Trophoblast cell (in vitro differentiated cells and primary cell): Measurements from ENCODE around the gene SLC35F1.

ENCODE experiments used
- DNase-seq, 2 donors: peaks; one replicate each; pipeline ENCODE4 v3.0.0-alpha.2; 2016
- H2AFZ ChIP-seq: 2 replicates; pipeline ENCODE4 v1.6.1; 2013; ENCODE audit warnings: low read length, moderate library complexity, mild to moderate bottlenecking; ENCODE audit not compliant: insufficient read depth, poor library complexity
- H2AK5ac ChIP-seq: 2 replicates; pipeline ENCODE4 v1.6.1; 2013; ENCODE audit warnings: mild to moderate bottlenecking, low read length
- H2BK120ac ChIP-seq: 2 replicates; pipeline ENCODE4 v1.6.1; 2013; ENCODE audit warnings: low read length, mild to moderate bottlenecking, moderate library complexity; ENCODE audit not compliant: insufficient read depth, poor library complexity
- H2BK12ac ChIP-seq: 2 replicates; pipeline ENCODE4 v1.6.1; 2013; ENCODE audit warnings: mild to moderate bottlenecking, low read length, moderate library complexity
- H2BK5ac ChIP-seq: 2 replicates; pipeline ENCODE4 v1.6.1; 2013; ENCODE audit warnings: low read length, low read depth, moderate library complexity, mild to moderate bottlenecking; ENCODE audit not compliant: poor library complexity
- H3K14ac ChIP-seq: 2 replicates; pipeline ENCODE4 v1.6.1; 2013; ENCODE audit warnings: mild to moderate bottlenecking, low read length
- H3K18ac ChIP-seq: 2 replicates; pipeline ENCODE4 v1.6.1; 2013; ENCODE audit warnings: mild to moderate bottlenecking, low read length
- H3K23ac ChIP-seq: 2 replicates; pipeline ENCODE4 v1.6.1; 2013; ENCODE audit warnings: low read length
- H3K27ac ChIP-seq: 2 replicates; pipeline ENCODE4 v1.5.1; 2013; ENCODE audit warnings: low read depth, mild to moderate bottlenecking, inconsistent platforms, low read length, moderate library complexity
- H3K27me3 ChIP-seq: 2 replicates; pipeline ENCODE4 v1.6.1; 2013; ENCODE audit warnings: inconsistent platforms, mild to moderate bottlenecking, low read length, moderate library complexity; ENCODE audit not compliant: insufficient read depth
- H3K36me3 ChIP-seq, 2 experiments: 1 replicate in 1 of 2; 2 replicates in 1 of 2; pipeline ENCODE4 v1.6.1; 2013; ENCODE audit warnings: low read length in 2 of 2, mild to moderate bottlenecking in 2 of 2, moderate library complexity in 1 of 2; ENCODE audit not compliant: insufficient read depth in 2 of 2, control insufficient read depth in 1 of 2
- H3K4ac ChIP-seq: 2 replicates; pipeline ENCODE4 v1.6.1; 2013; ENCODE audit warnings: low read depth, mild to moderate bottlenecking, low read length, moderate library complexity
- H3K4me1 ChIP-seq, 2 experiments: 1 replicate in 1 of 2; 2 replicates in 1 of 2; pipeline ENCODE4 v1.6.1; 2013; ENCODE audit warnings: low read length in 2 of 2, mild to moderate bottlenecking in 2 of 2, moderate library complexity in 1 of 2; ENCODE audit not compliant: insufficient read depth in 2 of 2, control insufficient read depth in 1 of 2
- H3K4me2 ChIP-seq: 2 replicates; pipeline ENCODE4 v1.6.1; 2013; ENCODE audit warnings: inconsistent platforms, mild to moderate bottlenecking, low read length, moderate library complexity
- H3K4me3 ChIP-seq: 2 replicates; pipeline ENCODE4 v1.5.1; 2013; ENCODE audit warnings: mild to moderate bottlenecking, low read depth, low read length, inconsistent platforms
- H3K79me1 ChIP-seq: one replicate; pipeline ENCODE4 v1.6.1; 2013; ENCODE audit warnings: low read length
- H3K79me2 ChIP-seq: 2 replicates; pipeline ENCODE4 v1.6.1; 2013; ENCODE audit warnings: low read length, mild to moderate bottlenecking; ENCODE audit not compliant: control insufficient read depth, insufficient read depth, poor library complexity
- H3K9ac ChIP-seq: 2 replicates; pipeline ENCODE4 v1.6.1; 2013; ENCODE audit warnings: mild to moderate bottlenecking, low read length
- H3K9me3 ChIP-seq: 2 replicates; pipeline ENCODE4 v1.6.1; 2013; ENCODE audit warnings: low read depth, mild to moderate bottlenecking, control low read depth, inconsistent platforms, low read length; ENCODE audit not compliant: insufficient read depth
- H4K12ac ChIP-seq: 2 replicates; pipeline ENCODE4 v1.6.1; 2013; ENCODE audit warnings: low read depth, mild to moderate bottlenecking, low read length, moderate library complexity
- H4K8ac ChIP-seq: 2 replicates; pipeline ENCODE4 v1.6.1; 2013; ENCODE audit warnings: low read depth, mild to moderate bottlenecking, low read length, moderate library complexity
- H4K91ac ChIP-seq: one replicate; pipeline ENCODE4 v1.6.1; 2013; ENCODE audit warnings: low read depth, mild to moderate bottlenecking, low read length, moderate library complexity
- WGBS: extraction: QIAGEN DNeasy Blood & Tissue Kit; methylation state at CpG from one replicate; pipeline ENCODE4 v1.1.7; 2013; ENCODE audit warnings: missing lambda C conversion rate; ENCODE audit not compliant: insufficient read length, insufficient coverage; ENCODE audit errors: extremely low coverage; 5-methylcytosine and 5-hydroxymethylcytosine counted together

SLC35F1 gene

DNA sequence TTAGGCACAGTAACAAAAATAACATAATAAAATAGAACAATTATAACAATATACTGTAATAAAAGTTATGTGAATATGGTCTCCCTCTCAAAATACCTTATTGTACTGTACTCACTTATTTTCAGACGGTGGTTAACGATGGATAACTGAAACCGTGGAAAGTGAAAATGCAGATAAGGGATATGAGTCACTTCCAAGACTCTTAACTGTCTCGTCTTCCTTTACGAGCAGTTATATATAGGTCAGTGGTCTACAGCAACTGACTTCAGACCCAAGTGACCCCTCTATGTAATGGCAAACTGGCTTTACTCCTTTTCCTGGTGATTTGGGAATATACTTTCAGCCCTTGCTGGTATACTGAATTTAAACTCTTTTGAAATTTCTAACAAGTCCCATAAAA is 261.4 kb downstream of the SLC35F1 start:
- no peak overlapping the region for H2AFZ ChIP-seq
- H2AK5ac ChIP-seq = no peak overlapping the region
- no peaks in the 10 kb centered on the region for H3K9me3 ChIP-seq
- H4K91ac ChIP-seq = no peak overlapping the region
- no peak overlapping the region for H3K18ac ChIP-seq
- no peak overlapping the region for H4K8ac ChIP-seq
- H3K27me3 ChIP-seq = no peaks in the 10 kb centered on the region
- no peaks in the 10 kb centered on the region for H3K79me1 ChIP-seq
- H3K14ac ChIP-seq = no peak overlapping the region
- no peak for DNase-seq
- no peak overlapping the region for H2BK120ac ChIP-seq
- no peaks in the 10 kb centered on the region for H3K36me3 ChIP-seq
- H3K9ac ChIP-seq = no peak overlapping the region
- no peak overlapping the region for H2BK5ac ChIP-seq
- no peak overlapping the region for H4K12ac ChIP-seq
- no peak overlapping the region for H3K4me3 ChIP-seq
- no peaks in the 10 kb centered on the region for H3K79me2 ChIP-seq
- no peak overlapping the region for H3K23ac ChIP-seq
- H3K4me2 ChIP-seq = no peak overlapping the region
- H3K4me1 ChIP-seq = no peaks in the 10 kb centered on the region
- H3K27ac ChIP-seq = no peak overlapping the region
- no peak overlapping the region for H3K4ac ChIP-seq
- no peak overlapping the region for H2BK12ac ChIP-seq
- no CpG with 5 or more reads among the region's 5 CpGs for WGBS

DNA sequence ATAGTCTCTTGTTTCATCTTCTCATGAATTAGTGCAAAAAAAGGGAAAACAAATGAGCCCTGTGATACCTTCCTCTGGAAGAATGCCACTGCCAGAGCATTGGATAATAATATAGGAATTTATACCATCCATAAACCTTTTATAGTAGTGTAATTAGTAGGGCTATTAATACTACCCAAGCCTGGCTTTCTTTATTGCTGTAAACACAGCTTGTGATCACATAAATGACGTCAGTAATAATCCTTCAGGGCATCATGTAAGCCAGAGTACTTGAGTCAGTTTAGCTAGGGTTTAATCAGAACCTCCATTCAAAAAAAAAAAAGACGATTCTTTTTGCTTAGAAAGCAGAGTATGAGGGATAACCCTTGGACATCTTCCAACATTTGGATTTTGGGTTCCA is 264.8 kb downstream of the SLC35F1 start:
- H4K12ac ChIP-seq = no peak overlapping the region
- H3K79me1 ChIP-seq = no peaks in the 10 kb centered on the region

DNA sequence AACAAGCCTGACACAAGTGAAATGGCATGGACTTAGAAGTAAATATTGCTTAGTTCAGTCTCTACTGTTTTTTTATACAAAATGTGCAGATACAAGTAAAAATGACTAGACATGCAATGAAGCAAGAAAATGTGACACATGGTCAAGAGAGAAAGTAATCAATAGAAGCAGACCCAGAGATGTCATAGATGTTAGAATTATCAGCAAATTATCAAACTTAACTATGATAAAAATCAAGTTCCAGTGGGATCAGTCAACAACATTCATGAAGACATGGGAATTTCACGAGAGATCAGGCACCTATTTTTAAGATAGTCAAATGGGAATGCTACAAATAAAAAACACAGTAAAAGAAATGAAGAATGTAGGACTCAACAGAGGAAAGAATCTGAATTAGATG is 267.0 kb downstream of the SLC35F1 start:
- H3K79me2 ChIP-seq = no peaks in the 10 kb centered on the region
- WGBS = no CpG with 5 or more reads among the region's 1 CpG
- no peak overlapping the region for H4K91ac ChIP-seq
- no peak overlapping the region for H2BK120ac ChIP-seq
- no peaks in the 10 kb centered on the region for H3K36me3 ChIP-seq
- H3K4me3 ChIP-seq = no peak overlapping the region
- no peak overlapping the region for H3K18ac ChIP-seq
- H3K4me2 ChIP-seq = no peak overlapping the region
- H3K9me3 ChIP-seq = no peaks in the 10 kb centered on the region
- H3K14ac ChIP-seq = no peak overlapping the region
- H3K23ac ChIP-seq = no peak overlapping the region
- H3K27me3 ChIP-seq = no peaks in the 10 kb centered on the region
- H3K4me1 ChIP-seq = peaks cover 2 to 4% of the 10 kb centered on the region in 2 experiments
- no peak overlapping the region for H2BK12ac ChIP-seq
- H4K12ac ChIP-seq = no peak overlapping the region
- no peak overlapping the region for H3K9ac ChIP-seq
- DNase-seq = peak in 1 of 2 donors; percentile 5
- no peak overlapping the region for H4K8ac ChIP-seq
- no peak overlapping the region for H2AK5ac ChIP-seq
- no peak overlapping the region for H2AFZ ChIP-seq
- H3K4ac ChIP-seq = no peak overlapping the region
- H2BK5ac ChIP-seq = no peak overlapping the region
- no peak overlapping the region for H3K27ac ChIP-seq
- peaks cover 3% of the 10 kb centered on the region for H3K79me1 ChIP-seq

More for the DNA sequence above, 264.8 kb downstream of the SLC35F1 start:
- H4K91ac ChIP-seq = no peak overlapping the region
- no peak overlapping the region for H2BK12ac ChIP-seq
- H2BK5ac ChIP-seq = no peak overlapping the region
- no peaks in the 10 kb centered on the region for H3K36me3 ChIP-seq
- H3K4ac ChIP-seq = no peak overlapping the region
- no peak for DNase-seq
- H2AK5ac ChIP-seq = no peak overlapping the region
- H2BK120ac ChIP-seq = no peak overlapping the region
- H3K23ac ChIP-seq = no peak overlapping the region
- no peaks in the 10 kb centered on the region for H3K79me2 ChIP-seq
- H3K4me3 ChIP-seq = no peak overlapping the region
- H2AFZ ChIP-seq = no peak overlapping the region
- H3K9me3 ChIP-seq = no peaks in the 10 kb centered on the region
- no peak overlapping the region for H3K4me2 ChIP-seq
- no peaks in the 10 kb centered on the region for H3K4me1 ChIP-seq
- H4K8ac ChIP-seq = no peak overlapping the region
- WGBS = no CpG with 5 or more reads among the region's 2 CpGs
- no peaks in the 10 kb centered on the region for H3K27me3 ChIP-seq
- no peak overlapping the region for H3K27ac ChIP-seq
- no peak overlapping the region for H3K9ac ChIP-seq
- no peak overlapping the region for H3K14ac ChIP-seq
- no peak overlapping the region for H3K18ac ChIP-seq

DNA sequence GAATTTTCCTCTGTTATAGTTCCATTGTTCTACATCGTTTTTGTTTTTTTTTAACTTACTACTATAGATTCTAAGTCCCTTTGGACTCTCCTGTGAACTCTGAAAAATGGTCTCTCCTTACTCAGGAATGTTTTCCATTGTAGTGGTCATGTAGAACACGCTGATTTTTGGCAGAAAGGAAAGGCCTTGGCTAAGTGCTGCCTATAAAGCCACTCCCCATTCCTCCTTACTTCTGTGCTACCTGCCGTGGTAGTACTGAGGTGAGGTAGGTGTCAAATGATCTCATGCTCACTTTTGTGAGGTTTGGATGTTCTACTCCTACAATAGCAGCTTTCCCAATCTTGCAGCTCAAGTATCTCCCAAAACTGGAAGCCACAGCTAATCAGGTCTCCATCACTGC is 270.7 kb downstream of the SLC35F1 start:
- H3K9me3 ChIP-seq = no peaks in the 10 kb centered on the region
- H3K4me3 ChIP-seq = no peak overlapping the region
- no peak for DNase-seq
- peaks cover 2 to 4% of the 10 kb centered on the region in 2 experiments for H3K4me1 ChIP-seq
- no peak overlapping the region for H3K14ac ChIP-seq
- no peak overlapping the region for H4K8ac ChIP-seq
- no peak overlapping the region for H3K23ac ChIP-seq
- H2BK12ac ChIP-seq = peak overlapping the region; percentile 82
- peak overlapping the region; percentile 66 for H4K91ac ChIP-seq
- no peak overlapping the region for H3K4ac ChIP-seq
- peaks cover 5% of the 10 kb centered on the region for H3K79me1 ChIP-seq
- no peak overlapping the region for H2AK5ac ChIP-seq
- no peaks in the 10 kb centered on the region for H3K27me3 ChIP-seq
- no peak overlapping the region for H2BK120ac ChIP-seq
- H4K12ac ChIP-seq = no peak overlapping the region
- no peak overlapping the region for H3K18ac ChIP-seq
- H2BK5ac ChIP-seq = no peak overlapping the region
- H3K36me3 ChIP-seq = no peaks in the 10 kb centered on the region
- no CpG with 5 or more reads among the region's 3 CpGs for WGBS
- no peak overlapping the region for H3K9ac ChIP-seq
- no peaks in the 10 kb centered on the region for H3K79me2 ChIP-seq
- H3K27ac ChIP-seq = no peak overlapping the region
- H3K4me2 ChIP-seq = no peak overlapping the region
- H2AFZ ChIP-seq = no peak overlapping the region
